GM18502 (cell line): Measurements from ENCODE around the gene CNTNAP5.

Experiments
- ATAC-seq: cut with Tn5 transposase; IDR thresholded peaks from one replicate; pipeline ENCODE4 v1.9.1; 2021; ENCODE audit warnings: mild to moderate bottlenecking; ENCODE audit not compliant: unreplicated experiment, poor library complexity

Gene CNTNAP5

GRCh38 chr2:124250433-124250832, 225.3 kb downstream of the CNTNAP5 start:
- no peak for ATAC-seq

- ATAC-seq: no peak
Observed at GRCh38 chr2:124254621-124255020, 229.5 kb downstream of the CNTNAP5 start.

- ATAC-seq: no peak
Observed at GRCh38 chr2:124257120-124257519, 232.0 kb downstream of the CNTNAP5 start.

- no peak for ATAC-seq
Observed at GRCh38 chr2:124258140-124258880, 233.2 kb downstream of the CNTNAP5 start.

GRCh38 chr2:124261456-124261855, 236.4 kb downstream of the CNTNAP5 start:
- no peak for ATAC-seq

- no peak for ATAC-seq
Observed at GRCh38 chr2:124264551-124265091, 239.5 kb downstream of the CNTNAP5 start.

GRCh38 chr2:124267794-124268193, 242.7 kb downstream of the CNTNAP5 start:
- ATAC-seq: no peak

- no peak for ATAC-seq
Observed at GRCh38 chr2:124269348-124269747, 244.3 kb downstream of the CNTNAP5 start.

- ATAC-seq: no peak
Observed at GRCh38 chr2:124272261-124272841, 247.3 kb downstream of the CNTNAP5 start.

- ATAC-seq: no peak
Observed at GRCh38 chr2:124281541-124281940, 256.5 kb downstream of the CNTNAP5 start.

GRCh38 chr2:124283096-124283495, 258.0 kb downstream of the CNTNAP5 start:
- ATAC-seq: no peak

GRCh38 chr2:124286089-124286783, 261.1 kb downstream of the CNTNAP5 start:
- no peak for ATAC-seq

- no peak for ATAC-seq
Observed at GRCh38 chr2:124289060-124289459, 264.0 kb downstream of the CNTNAP5 start.

GRCh38 chr2:124289615-124290014, 264.5 kb downstream of the CNTNAP5 start:
- no peak for ATAC-seq

GRCh38 chr2:124296470-124296869, 271.4 kb downstream of the CNTNAP5 start:
- no peak for ATAC-seq

- ATAC-seq: no peak
Observed at GRCh38 chr2:124301915-124302314, 276.8 kb downstream of the CNTNAP5 start.

GRCh38 chr2:124308319-124309062, 283.4 kb downstream of the CNTNAP5 start:
- ATAC-seq: no peak

- ATAC-seq: no peak
Observed at GRCh38 chr2:124309563-124310138, 284.6 kb downstream of the CNTNAP5 start.

GRCh38 chr2:124310671-124311070, 285.6 kb downstream of the CNTNAP5 start:
- ATAC-seq: no peak

- no peak for ATAC-seq
Observed at GRCh38 chr2:124314084-124314483, 289.0 kb downstream of the CNTNAP5 start.
